GM12864 (cell line): ENCODE data around the gene GALNT12.

Experiments
- DNase-seq: peaks from one replicate; pipeline ENCODE4 v3.0.0-alpha.2; 2011; ENCODE audit warnings: low read depth
- H3K4me3 ChIP-seq: 2 replicates; pipeline ENCODE4 v1.5.1; 2011; ENCODE audit warnings: mild to moderate bottlenecking, low read depth, low read length, control low read depth
- TF ChIP-seq, protein P1 (sequence below): IDR thresholded peaks from 2 replicates; pipeline ENCODE4 v1.5.1; 2011; ENCODE audit warnings: low read depth, mild to moderate bottlenecking, moderate library complexity, low read length, control low read depth, inconsistent platforms; ENCODE audit errors: missing control alignments

Gene GALNT12

DNA sequence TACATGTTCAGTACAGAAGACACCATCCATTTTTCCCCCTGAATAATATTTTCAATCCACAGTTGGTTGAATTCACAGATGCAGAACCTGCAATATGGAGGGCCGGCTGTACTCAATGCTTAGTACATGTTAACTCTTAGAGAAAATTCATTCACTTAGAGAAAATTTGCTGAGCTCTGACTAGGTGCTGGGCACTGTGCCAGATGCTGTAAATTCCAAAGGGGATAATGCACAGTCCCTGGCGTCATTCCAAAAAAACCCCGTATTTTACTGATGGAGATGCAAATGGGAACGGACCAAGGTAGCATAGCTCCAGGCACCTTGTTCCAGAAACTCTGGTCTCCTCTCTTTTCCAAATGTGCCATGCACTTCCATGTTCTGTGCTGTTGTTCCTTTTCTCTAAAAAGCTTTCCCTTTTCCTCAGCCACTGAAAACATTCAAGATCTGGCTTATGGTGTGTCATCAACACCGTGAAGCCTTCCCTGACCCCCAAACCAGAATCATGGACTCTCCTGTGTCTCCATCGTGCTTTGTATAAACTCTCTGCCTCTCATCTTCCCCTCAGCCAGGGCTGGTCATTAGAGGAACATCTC, 80.5 kb downstream of the GALNT12 start:
- no peak for DNase-seq
- H3K4me3 ChIP-seq, result no peak overlapping the region
- TF ChIP-seq, protein P1, sequence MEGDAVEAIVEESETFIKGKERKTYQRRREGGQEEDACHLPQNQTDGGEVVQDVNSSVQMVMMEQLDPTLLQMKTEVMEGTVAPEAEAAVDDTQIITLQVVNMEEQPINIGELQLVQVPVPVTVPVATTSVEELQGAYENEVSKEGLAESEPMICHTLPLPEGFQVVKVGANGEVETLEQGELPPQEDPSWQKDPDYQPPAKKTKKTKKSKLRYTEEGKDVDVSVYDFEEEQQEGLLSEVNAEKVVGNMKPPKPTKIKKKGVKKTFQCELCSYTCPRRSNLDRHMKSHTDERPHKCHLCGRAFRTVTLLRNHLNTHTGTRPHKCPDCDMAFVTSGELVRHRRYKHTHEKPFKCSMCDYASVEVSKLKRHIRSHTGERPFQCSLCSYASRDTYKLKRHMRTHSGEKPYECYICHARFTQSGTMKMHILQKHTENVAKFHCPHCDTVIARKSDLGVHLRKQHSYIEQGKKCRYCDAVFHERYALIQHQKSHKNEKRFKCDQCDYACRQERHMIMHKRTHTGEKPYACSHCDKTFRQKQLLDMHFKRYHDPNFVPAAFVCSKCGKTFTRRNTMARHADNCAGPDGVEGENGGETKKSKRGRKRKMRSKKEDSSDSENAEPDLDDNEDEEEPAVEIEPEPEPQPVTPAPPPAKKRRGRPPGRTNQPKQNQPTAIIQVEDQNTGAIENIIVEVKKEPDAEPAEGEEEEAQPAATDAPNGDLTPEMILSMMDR, result no peak

DNA sequence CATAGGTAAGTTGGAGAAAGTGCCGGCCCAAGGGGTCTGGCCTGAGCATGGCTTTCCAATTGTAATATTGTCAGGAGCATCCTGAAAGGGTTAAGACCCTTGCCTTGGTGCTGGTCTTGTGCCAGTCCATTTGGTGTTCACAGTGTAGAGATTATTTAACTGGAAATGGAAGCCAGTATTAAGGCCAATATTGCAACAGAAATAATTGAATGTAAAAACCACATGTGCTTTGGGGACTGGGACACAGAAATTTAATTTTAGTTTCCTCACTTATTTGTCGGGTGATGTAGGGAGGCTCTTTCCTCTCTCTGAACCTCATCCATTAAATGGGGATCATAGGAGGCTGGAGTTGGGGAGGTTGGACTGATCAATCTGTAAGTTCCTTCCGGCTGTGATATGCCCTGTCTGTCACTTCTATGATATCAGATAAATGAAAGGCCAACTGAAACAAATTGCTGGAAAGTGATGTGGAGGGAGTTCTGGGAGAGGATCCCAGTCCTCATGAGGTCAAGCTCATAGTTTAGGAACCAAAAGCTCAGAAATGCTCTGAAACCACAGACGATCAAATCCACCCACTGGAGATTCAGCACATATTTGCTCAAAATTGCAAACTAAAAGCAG, 81.4 kb downstream of the GALNT12 start:
- no peak for DNase-seq
- TF ChIP-seq, protein P1, result no peak
- H3K4me3 ChIP-seq, result no peak overlapping the region

- no peak for DNase-seq
- no peak overlapping the region for H3K4me3 ChIP-seq
- TF ChIP-seq, protein P1, result no peak
Measured at GRCh38 chr9:98890256-98890655, 82.8 kb downstream of the GALNT12 start.

GRCh38 chr9:98892288-98892687, 84.8 kb downstream of the GALNT12 start:
- TF ChIP-seq, protein P1, result no peak
- DNase-seq, result no peak
- no peak overlapping the region for H3K4me3 ChIP-seq

DNA sequence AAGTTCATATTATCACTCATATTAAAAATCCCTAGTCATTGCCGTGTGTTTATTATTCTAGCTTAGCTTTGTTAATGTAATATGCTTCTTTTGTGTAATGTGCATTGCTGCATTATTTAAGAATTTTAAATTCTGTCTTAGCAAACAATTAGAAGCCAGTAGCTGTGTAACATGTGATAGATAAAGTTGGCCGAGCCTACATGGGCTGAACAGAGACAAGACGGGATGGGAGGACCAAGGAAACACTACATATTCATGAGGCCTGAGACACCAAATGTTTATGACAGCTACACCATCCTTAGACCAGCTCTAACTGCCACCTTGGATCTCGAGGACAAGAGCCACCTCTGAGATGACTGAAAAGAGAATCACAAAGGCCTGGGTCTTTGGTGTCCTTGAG, 85.2 kb downstream of the GALNT12 start:
- DNase-seq, result no peak
- TF ChIP-seq, protein P1, result no peak
- H3K4me3 ChIP-seq, result no peak overlapping the region

DNA sequence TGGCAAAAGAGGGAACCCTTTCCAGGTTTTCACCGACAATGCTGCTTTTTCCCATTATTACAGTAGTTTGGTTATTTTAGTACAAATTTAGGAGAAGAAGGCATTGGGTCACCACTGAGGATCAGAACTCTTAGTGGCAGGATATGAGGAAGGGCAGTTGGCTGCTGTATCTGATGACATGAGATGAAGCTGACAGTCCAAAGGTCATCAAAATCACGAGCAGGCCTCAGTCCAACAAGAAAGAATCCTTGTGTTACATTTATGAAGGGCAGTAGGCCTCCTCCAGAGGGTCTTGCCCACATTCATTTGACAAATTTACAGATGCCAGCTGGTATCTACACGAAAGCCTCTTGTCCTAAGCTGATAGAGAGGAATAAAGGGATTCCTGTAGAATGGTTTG, 86.7 kb downstream of the GALNT12 start:
- no peak for DNase-seq
- no peak overlapping the region for H3K4me3 ChIP-seq
- TF ChIP-seq, protein P1, result no peak

DNA sequence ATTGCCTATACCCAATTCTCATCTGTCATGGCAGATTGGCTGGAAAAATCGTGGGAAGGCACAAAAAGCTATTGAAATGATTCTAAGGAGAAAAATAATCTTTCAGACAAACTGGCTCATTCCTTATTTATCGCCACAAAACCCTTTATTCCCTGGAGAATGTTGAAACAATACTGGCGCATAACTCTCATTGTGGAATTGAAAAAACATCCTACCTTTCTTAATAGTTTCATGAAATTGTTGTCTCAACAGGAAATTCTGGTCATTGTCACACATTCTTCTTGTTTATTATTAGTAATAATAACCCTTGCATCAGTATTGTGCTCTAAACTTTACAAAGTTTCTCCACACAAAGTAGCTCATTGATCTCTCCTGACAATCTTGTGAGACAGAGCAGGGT, 87.3 kb downstream of the GALNT12 start:
- no peak for DNase-seq
- TF ChIP-seq, protein P1, result no peak
- H3K4me3 ChIP-seq, result no peak overlapping the region
